MM.1S (cell line): Measurements from ENCODE around the gene ZNF618.

Experiments
- DNase-seq: peaks from one replicate; pipeline ENCODE4 v3.0.0-alpha.2; 2015
- H2AFZ ChIP-seq: fragments of 300-600 bp; sonication (generic); 2 replicates; pipeline ENCODE4 v1.6.0; 2016; ENCODE audit warnings: antibody characterized with exemption, low read length
- H3F3A ChIP-seq: fragments of 300-600 bp; sonication (generic); 2 replicates; pipeline ENCODE4 v1.6.1; 2016; ENCODE audit warnings: mild to moderate bottlenecking, antibody characterized with exemption, low read length, moderate library complexity, mixed read lengths; ENCODE audit not compliant: insufficient read depth
- H3K27ac ChIP-seq: fragments of 300-600 bp; sonication (generic); 2 replicates; pipeline ENCODE4 v1.5.1; 2016; ENCODE audit warnings: mild to moderate bottlenecking, low read length
- H3K27me3 ChIP-seq: fragments of 300-600 bp; sonication (generic); replicated peaks from 2 replicates; pipeline ENCODE4 v1.6.0; 2016; ENCODE audit warnings: low read length; ENCODE audit not compliant: insufficient read depth
- H3K36me3 ChIP-seq: fragments of 300-600 bp; sonication (generic); replicated peaks from 2 replicates; pipeline ENCODE4 v1.6.1; 2016; ENCODE audit warnings: mild to moderate bottlenecking, low read length, mixed read lengths; ENCODE audit not compliant: insufficient read depth
- H3K4me1 ChIP-seq: fragments of 300-600 bp; sonication (generic); 2 replicates; pipeline ENCODE4 v1.6.1; 2016; ENCODE audit warnings: low read length, mixed read lengths
- H3K4me2 ChIP-seq: fragments of 300-600 bp; sonication (generic); 2 replicates; pipeline ENCODE4 v1.6.0; 2016; ENCODE audit warnings: low read depth, low read length
- H3K4me3 ChIP-seq: fragments of 300-600 bp; sonication (generic); 2 replicates; pipeline ENCODE4 v1.5.1; 2016; ENCODE audit warnings: low read length, mixed read lengths
- H3K79me2 ChIP-seq: fragments of 300-600 bp; sonication (generic); 2 replicates; pipeline ENCODE4 v1.6.1; 2016; ENCODE audit warnings: mixed run types, low read length, mixed read lengths
- H3K9ac ChIP-seq: fragments of 300-600 bp; sonication (generic); 2 replicates; pipeline ENCODE4 v1.6.1; 2016; ENCODE audit warnings: low read length, mixed read lengths
- H3K9me2 ChIP-seq: fragments of 300-600 bp; sonication (generic); replicated peaks from 2 replicates; pipeline ENCODE4 v1.6.1; 2016; ENCODE audit warnings: mild to moderate bottlenecking, low read length, mixed read lengths; ENCODE audit not compliant: insufficient read depth
- H3K9me3 ChIP-seq: fragments of 300-600 bp; sonication (generic); replicated peaks from 2 replicates; pipeline ENCODE4 v1.6.1; 2016; ENCODE audit warnings: mild to moderate bottlenecking, low read length, mixed read lengths; ENCODE audit not compliant: insufficient read depth
- H4K20me1 ChIP-seq: fragments of 300-600 bp; sonication (generic); 2 replicates; pipeline ENCODE4 v1.6.1; 2016; ENCODE audit warnings: mild to moderate bottlenecking, low read length, moderate library complexity, mixed read lengths; ENCODE audit not compliant: insufficient read depth
- CTCF ChIP-seq: fragments of 300-600 bp; sonication (generic); IDR thresholded peaks from 2 replicates; pipeline ENCODE4 v1.5.1; 2016; ENCODE audit warnings: antibody characterized with exemption, low read length, mixed read lengths
- EZH2 ChIP-seq: fragments of 300-600 bp; sonication (generic); optimal IDR thresholded peaks from 2 replicates; pipeline ENCODE3; 2017; ENCODE audit warnings: low read depth, mild to moderate bottlenecking, antibody characterized with exemption, low read length, mixed read lengths
- EZH2phosphoT487 ChIP-seq: fragments of 300-600 bp; sonication (generic); IDR thresholded peaks from 2 replicates; pipeline ENCODE4 v1.6.1; 2018; ENCODE audit warnings: antibody characterized with exemption, low read length

ZNF618 gene

GRCh38 chr9:114017741-114018715, 141.9 kb downstream of the ZNF618 start:
- H3K9me3 ChIP-seq: no peaks in the 10 kb centered on the region
- no peak overlapping the region for H3K27ac ChIP-seq
- H3K4me2 ChIP-seq: no peak overlapping the region
- no peak for DNase-seq
- no peak overlapping the region for H2AFZ ChIP-seq
- H3K79me2 ChIP-seq: no peaks in the 10 kb centered on the region
- TF ChIP-seq EZH2 (no peak), EZH2phosphoT487 (no peak), CTCF (no peak)
- no peaks in the 10 kb centered on the region for H3K9me2 ChIP-seq
- no peak overlapping the region for H3K9ac ChIP-seq
- H3K4me3 ChIP-seq: no peak overlapping the region
- H3K36me3 ChIP-seq: no peaks in the 10 kb centered on the region
- H3F3A ChIP-seq: no peaks in the 10 kb centered on the region
- H3K27me3 ChIP-seq: no peaks in the 10 kb centered on the region
- H3K4me1 ChIP-seq: no peaks in the 10 kb centered on the region
- no peaks in the 10 kb centered on the region for H4K20me1 ChIP-seq

- Histone ChIP-seq H3K4me3 (no peak overlapping the region), H3K36me3 (no peaks in the 10 kb centered on the region), H3K9me2 (no peaks in the 10 kb centered on the region), H3K9ac (no peak overlapping the region), H3K79me2 (no peaks in the 10 kb centered on the region), H3K27me3 (no peaks in the 10 kb centered on the region), H3F3A (no peaks in the 10 kb centered on the region), H3K4me1 (no peaks in the 10 kb centered on the region), H3K27ac (no peak overlapping the region), H3K9me3 (no peaks in the 10 kb centered on the region), H4K20me1 (no peaks in the 10 kb centered on the region), H2AFZ (no peak overlapping the region), H3K4me2 (no peak overlapping the region)
- DNase-seq: no peak
- TF ChIP-seq CTCF: no peak
- no peak for TF ChIP-seq EZH2
- TF ChIP-seq EZH2phosphoT487: no peak
Observed at GRCh38 chr9:114021578-114021977, 145.5 kb downstream of the ZNF618 start.

- Histone ChIP-seq H3K4me2 (no peak overlapping the region), H3K27me3 (no peaks in the 10 kb centered on the region), H3K79me2 (no peaks in the 10 kb centered on the region), H3K4me1 (no peaks in the 10 kb centered on the region), H3K27ac (no peak overlapping the region), H3K9me3 (no peaks in the 10 kb centered on the region), H2AFZ (no peak overlapping the region), H4K20me1 (no peaks in the 10 kb centered on the region), H3K36me3 (no peaks in the 10 kb centered on the region), H3K9ac (no peak overlapping the region), H3F3A (no peaks in the 10 kb centered on the region), H3K4me3 (no peak overlapping the region), H3K9me2 (no peaks in the 10 kb centered on the region)
- no peak for DNase-seq
- TF ChIP-seq CTCF (no peak), EZH2phosphoT487 (no peak), EZH2 (no peak)
Observed at GRCh38 chr9:114023961-114024360, 147.9 kb downstream of the ZNF618 start.
